ENCODE measurements around the gene LONP1.

Gene LONP1

DNA sequence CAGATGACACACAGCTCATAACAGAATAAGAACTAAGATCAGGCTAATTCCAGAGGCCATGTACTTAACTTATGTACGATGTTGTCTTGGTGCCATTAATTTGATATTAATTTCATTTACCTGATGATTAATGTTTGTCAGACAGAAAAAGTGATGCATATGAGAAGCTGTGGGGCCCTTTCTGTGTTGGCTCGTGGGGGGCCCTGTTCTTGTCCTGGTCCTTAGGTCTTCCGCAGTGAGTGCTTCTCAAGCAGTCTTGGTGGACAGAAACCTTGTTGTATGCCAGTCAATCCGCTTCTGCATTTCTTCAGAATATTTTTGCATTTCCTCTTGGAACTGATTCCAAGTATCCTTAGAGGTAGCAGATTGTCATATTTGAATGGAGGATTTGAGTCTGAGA, 76.9 kb downstream of the LONP1 start:
- H3K36me3 ChIP-seq (ENCODE audit: control insufficient read depth, insufficient read depth, low read length) = peaks cover 22% of the 10 kb centered on the region; the same call in 1 of the 2 replicates
- no peaks in the 10 kb centered on the region for H3K4me1 ChIP-seq (ENCODE audit: control insufficient read depth, insufficient read depth, low read length)
- WGBS (ENCODE audit: insufficient coverage, insufficient read length) = no CpG with 5 or more reads among the region's 4 CpGs

GRCh38 chr19:5642204-5642603, 77.7 kb downstream of the LONP1 start:
- Histone ChIP-seq H3K27ac (ENCODE audit: low read length) (no peak overlapping the region), H3K4me3 (ENCODE audit: low read length) (no peak overlapping the region), H3K27me3 (ENCODE audit: control insufficient read depth, insufficient read depth, low read length) (no peaks in the 10 kb centered on the region), H3K9me3 (ENCODE audit: control insufficient read depth, insufficient read depth, low read length) (no peaks in the 10 kb centered on the region), H3K36me3 (ENCODE audit: control insufficient read depth, insufficient read depth, low read length) (peaks cover 17% of the 10 kb centered on the region; the same call in 1 of the 2 replicates), H3K4me1 (ENCODE audit: control insufficient read depth, insufficient read depth, low read length) (no peaks in the 10 kb centered on the region)
- no peak for DNase-seq (ENCODE audit: low read depth, low spot score)
- WGBS (ENCODE audit: insufficient coverage, insufficient read length) = no CpG with 5 or more reads among the region's 2 CpGs

More for the DNA sequence above, 76.9 kb downstream of the LONP1 start:
- DNase-seq (ENCODE audit: low read depth, low spot score) = no peak
- no peaks in the 10 kb centered on the region for H3K27me3 ChIP-seq (ENCODE audit: control insufficient read depth, insufficient read depth, low read length)
- no peaks in the 10 kb centered on the region for H3K9me3 ChIP-seq (ENCODE audit: control insufficient read depth, insufficient read depth, low read length)
- H3K4me3 ChIP-seq (ENCODE audit: low read length) = no peak overlapping the region
- H3K27ac ChIP-seq (ENCODE audit: low read length) = no peak overlapping the region
